ENCODE data around the gene ZDHHC9.

GRCh38 chrX:129798456-129798855 is 45.2 kb downstream of the ZDHHC9 start:
- TF ChIP-seq CTCF (IDR thresholded peaks at IDR 0.05), result no peak
- TF ChIP-seq EP300 (IDR thresholded peaks at IDR 0.05), result no peak
